CD4-positive, alpha-beta memory T cell (primary cell): Measurements from ENCODE around the gene NDUFB10. TPM values are rescaled to one million over a fixed set of nuclear protein-coding genes. Genes with fewer than 3 reads are reported as not detected.
"Not testable (repeated sequence)": the region's sequence is repeated elsewhere in the genome, so short reads cannot be mapped to it uniquely, and the experiment has no call there.

ENCODE experiments used
- CTCF ChIA-PET: fragments of 350-600 bp; sonication (Branson Sonifier 250); formaldehyde crosslinking; loops from one replicate; lab custom pipeline; 2021; ENCODE audit warnings: inconsistent platforms; ENCODE audit not compliant: partially characterized antibody; lab: Charles Lee
- POLR2A ChIA-PET: fragments of 350-600 bp; sonication (Branson Sonifier 250); formaldehyde crosslinking; loops from one replicate; lab custom pipeline; 2021; ENCODE audit not compliant: partially characterized antibody; lab: Charles Lee
- DNase-seq, 5 donors: peaks; one replicate each; pipeline versions ENCODE4 v3.0.0 to v3.0.0-alpha.2; 2020 to 2022; ENCODE audit warnings: mixed read lengths in 1 of 5
- H3K27ac ChIP-seq: one replicate; pipeline ENCODE4 v1.7.0; 2013; ENCODE audit warnings: low read depth, low read length
- H3K27me3 ChIP-seq: 2 replicates; pipeline ENCODE4 v1.7.0; 2013; ENCODE audit warnings: mild to moderate bottlenecking, low read length, moderate library complexity; ENCODE audit not compliant: insufficient read depth
- H3K36me3 ChIP-seq: 2 replicates; pipeline ENCODE4 v1.7.0; 2013; ENCODE audit warnings: mild to moderate bottlenecking, low read length, moderate library complexity; ENCODE audit not compliant: insufficient read depth
- H3K4me1 ChIP-seq: 2 replicates; pipeline ENCODE4 v1.7.0; 2013; ENCODE audit warnings: mild to moderate bottlenecking, low read length, moderate library complexity; ENCODE audit not compliant: insufficient read depth
- H3K4me3 ChIP-seq, 2 donors: one replicate each; pipeline ENCODE4 v1.7.0; 2013; ENCODE audit warnings: low read length in 2 of 2, mild to moderate bottlenecking in 1 of 2
- H3K9me3 ChIP-seq, 2 donors: one replicate each; pipeline ENCODE4 v1.7.0; 2013; ENCODE audit warnings: low read length in 2 of 2, control low read depth in 1 of 2; ENCODE audit not compliant: control insufficient read depth in 1 of 2
- H3K27ac Mint-ChIP-seq, 7 donors: one replicate each; pipeline ENCODE4 v1.8.0; 2020 to 2021; ENCODE audit warnings: mixed read lengths in 7 of 7, mild to moderate bottlenecking in 6 of 7, inconsistent platforms in 3 of 7, moderate library complexity in 3 of 7
- H3K27me3 Mint-ChIP-seq, 2 donors: one replicate each; pipeline ENCODE4 v1.8.0; 2020 to 2021; ENCODE audit warnings: mixed read lengths in 2 of 2
- H3K36me3 Mint-ChIP-seq, 2 donors: one replicate each; pipeline ENCODE4 v1.8.0; 2020 to 2021; ENCODE audit warnings: mixed read lengths in 2 of 2, inconsistent platforms in 1 of 2, mild to moderate bottlenecking in 1 of 2
- H3K4me1 Mint-ChIP-seq, 4 donors: one replicate each; pipeline ENCODE4 v1.8.0; 2020 to 2021; ENCODE audit warnings: mixed read lengths in 4 of 4, mild to moderate bottlenecking in 1 of 4
- H3K4me3 Mint-ChIP-seq, 8 donors: one replicate each; pipeline ENCODE4 v1.8.0; 2020 to 2021; ENCODE audit warnings: mixed read lengths in 8 of 8, mild to moderate bottlenecking in 7 of 8, moderate library complexity in 6 of 8, inconsistent platforms in 3 of 8
- H3K9me3 Mint-ChIP-seq, 8 donors: one replicate each; pipeline ENCODE4 v1.8.0; 2020 to 2021; ENCODE audit warnings: mixed read lengths in 8 of 8, mild to moderate bottlenecking in 5 of 8, inconsistent platforms in 3 of 8, moderate library complexity in 1 of 8
- intact Hi-C: fragments of 100-400 bp; cut with micrococcal nuclease; formaldehyde crosslinking; loops from one replicate; pipeline ENCODE4 v1.15.1; 2023
- polyA plus RNA-seq, 2 donors: library from polyadenylated mRNA; unstranded; fragments of 300-500 nt; fragmentation: Illumina TruSeq; gene quantifications; one replicate each; pipeline ENCODE4 v1.2.3, GENCODE V29; 2021
- total RNA-seq, 2 experiments: library from RNA; stranded (reverse); gene quantifications; one replicate each; pipeline ENCODE4 v1.2.3, GENCODE V29; 2021

Gene NDUFB10
- total and polyA plus RNA-seq, 4 experiments from 2014 or later, result 76.5 to 223 (median 146) TPM

- H3K4me3 ChIP-seq, result no peak overlapping the region
- ChIA-PET CTCF (no interaction called here), POLR2A (no interaction called here)
- no peaks in the 10 kb centered on the region for H3K27me3 Mint-ChIP-seq
- no peak overlapping the region for H3K27ac Mint-ChIP-seq
- no peaks in the 10 kb centered on the region for H3K9me3 Mint-ChIP-seq
- DNase-seq, result no peak
- H3K4me1 ChIP-seq, result peaks cover 8% of the 10 kb centered on the region
- peaks cover 15% of the 10 kb centered on the region for H3K36me3 ChIP-seq
- no peak overlapping the region for H3K27ac ChIP-seq
- H3K9me3 ChIP-seq, result no peaks in the 10 kb centered on the region
- no peak overlapping the region for H3K4me3 Mint-ChIP-seq
- H3K4me1 Mint-ChIP-seq, result peaks cover 0 to 8% (median 1%) of the 10 kb centered on the region in 4 donors
- intact Hi-C loops, result no loop called here
- H3K27me3 ChIP-seq, result no peaks in the 10 kb centered on the region
- H3K36me3 Mint-ChIP-seq, result peaks cover 0 to 11% of the 10 kb centered on the region in 2 donors
These were observed 22.3 kb upstream of the NDUFB10 start for GRCh38 chr16:1936945-1937479.

GRCh38 chr16:1938316-1938715, 21.0 kb upstream of the NDUFB10 start:
- Histone ChIP-seq H3K9me3 (no peaks in the 10 kb centered on the region), H3K36me3 (peaks cover 15% of the 10 kb centered on the region), H3K4me1 (peaks cover 16% of the 10 kb centered on the region), H3K4me3 (no peak overlapping the region), H3K27me3 (no peaks in the 10 kb centered on the region), H3K27ac (no peak overlapping the region)
- ChIA-PET POLR2A (no interaction called here), CTCF (no interaction called here)
- Mint-ChIP-seq H3K27ac (no peak overlapping the region), H3K4me1 (peaks cover 0 to 13% (median 5%) of the 10 kb centered on the region in 4 donors), H3K4me3 (no peak overlapping the region), H3K36me3 (peaks cover 0 to 11% of the 10 kb centered on the region in 2 donors), H3K9me3 (no peaks in the 10 kb centered on the region), H3K27me3 (no peaks in the 10 kb centered on the region)
- DNase-seq, result no peak
- intact Hi-C loops, result no loop called here

- H3K27ac Mint-ChIP-seq, result no peak overlapping the region
- H3K27me3 ChIP-seq, result no peaks in the 10 kb centered on the region
- H3K36me3 ChIP-seq, result peaks cover 15% of the 10 kb centered on the region
- POLR2A ChIA-PET, result no interaction called here
- no peaks in the 10 kb centered on the region for H3K9me3 Mint-ChIP-seq
- H3K27me3 Mint-ChIP-seq, result no peaks in the 10 kb centered on the region
- H3K36me3 Mint-ChIP-seq, result peaks cover 0 to 11% of the 10 kb centered on the region in 2 donors
- CTCF ChIA-PET, result no interaction called here
- peaks cover 21% of the 10 kb centered on the region for H3K4me1 ChIP-seq
- DNase-seq, result no peak
- no peak overlapping the region for H3K4me3 Mint-ChIP-seq
- H3K27ac ChIP-seq, result no peak overlapping the region
- intact Hi-C loops, result no loop called here
- peaks cover 0 to 18% (median 7%) of the 10 kb centered on the region in 4 donors for H3K4me1 Mint-ChIP-seq
- no peaks in the 10 kb centered on the region for H3K9me3 ChIP-seq
- no peak overlapping the region for H3K4me3 ChIP-seq
These were observed 20.4 kb upstream of the NDUFB10 start for GRCh38 chr16:1938910-1939309.

GRCh38 chr16:1939833-1940232, 19.5 kb upstream of the NDUFB10 start:
- H3K9me3 ChIP-seq, H3K27me3 ChIP-seq, H3K4me3 ChIP-seq, H3K27ac ChIP-seq, DNase-seq, H3K9me3 Mint-ChIP-seq, H3K27ac Mint-ChIP-seq, H3K4me3 Mint-ChIP-seq, H3K27me3 Mint-ChIP-seq: not testable (repeated sequence)
- ChIA-PET POLR2A (interaction anchor here (4.6 kb wide), 1 partner anchor 25 kb away, joined by 34 read pairs; the partner anchor contains the start of gene RPS2), CTCF (interaction anchor here (0.7 kb wide), 2 partner anchors 402 to 411 kb away, joined by 3 read pairs; no protein-coding TSS in a partner anchor)
- H3K36me3 Mint-ChIP-seq, result peaks cover 0 to 11% of the 10 kb centered on the region in 2 donors
- intact Hi-C loops, result loop anchor here (5.0 kb wide), 3 partner anchors 52 to 448 kb away; partner anchors contain the start of genes CRAMP1, IFT140 and TELO2
- Histone ChIP-seq H3K36me3 (peaks cover 15% of the 10 kb centered on the region), H3K4me1 (peaks cover 21% of the 10 kb centered on the region)
- peaks cover 0 to 26% (median 7%) of the 10 kb centered on the region in 4 donors for H3K4me1 Mint-ChIP-seq

- H3K4me1 ChIP-seq, result peaks cover 21% of the 10 kb centered on the region
- peaks cover 0 to 11% of the 10 kb centered on the region in 2 donors for H3K36me3 Mint-ChIP-seq
- H3K4me3 Mint-ChIP-seq, result peak overlapping the region in 1 of 8 donors; percentile 15
- no peak overlapping the region for H3K27ac Mint-ChIP-seq
- intact Hi-C loops, result loop anchor here (5.0 kb wide), 3 partner anchors 52 to 448 kb away; partner anchors contain the start of genes CRAMP1, IFT140 and TELO2
- no peaks in the 10 kb centered on the region for H3K9me3 Mint-ChIP-seq
- H3K27ac ChIP-seq, result no peak overlapping the region
- no peaks in the 10 kb centered on the region for H3K27me3 Mint-ChIP-seq
- no peak overlapping the region for H3K4me3 ChIP-seq
- ChIA-PET CTCF (interaction anchor here (1.1 to 1.6 kb wide), 2 partner anchors 11 to 17 kb away, joined by 3 to 4 read pairs; no protein-coding TSS in a partner anchor), POLR2A (interaction anchor here (0.9 to 4.6 kb wide), 3 partner anchors 25 to 215 kb away, joined by 3 to 34 read pairs (median 4); partner anchors contain the start of genes RPS2, TBL3 and TRAF7)
- DNase-seq, result no peak
- H3K4me1 Mint-ChIP-seq, result peaks cover 0 to 26% (median 7%) of the 10 kb centered on the region in 4 donors
- no peaks in the 10 kb centered on the region for H3K9me3 ChIP-seq
- peaks cover 15% of the 10 kb centered on the region for H3K36me3 ChIP-seq
- H3K27me3 ChIP-seq, result no peaks in the 10 kb centered on the region
These were observed 18.8 kb upstream of the NDUFB10 start for GRCh38 chr16:1940273-1941161.

GRCh38 chr16:1941162-1942046, 17.9 kb upstream of the NDUFB10 start:
- Histone ChIP-seq H3K4me1 (peaks cover 21% of the 10 kb centered on the region), H3K4me3 (no peak overlapping the region), H3K27me3 (no peaks in the 10 kb centered on the region), H3K36me3 (peaks cover 15% of the 10 kb centered on the region), H3K9me3 (no peaks in the 10 kb centered on the region), H3K27ac (no peak overlapping the region)
- DNase-seq, result no peak
- Mint-ChIP-seq H3K9me3 (no peaks in the 10 kb centered on the region), H3K36me3 (peaks cover 0 to 11% of the 10 kb centered on the region in 2 donors), H3K27ac (peak overlapping the region in 1 of 7 donors; percentile 40), H3K27me3 (no peaks in the 10 kb centered on the region), H3K4me1 (peaks cover 0 to 26% (median 7%) of the 10 kb centered on the region in 4 donors), H3K4me3 (peak overlapping the region in 7 of 8 donors; percentile 4 to 87 (median 83))
- POLR2A ChIA-PET, result interaction anchor here (0.9 to 4.6 kb wide), 4 partner anchors 24 to 214 kb away, joined by 3 to 34 read pairs (median 4); partner anchors contain the start of genes RPS2, TBL3 and TRAF7
- intact Hi-C loops, result loop anchor here (2.0 to 5.0 kb wide), 4 partner anchors 51 to 633 kb away; partner anchors contain the start of genes CRAMP1, IFT140, TELO2 and UBE2I
- CTCF ChIA-PET, result interaction anchor here (1.1 to 1.6 kb wide), 2 partner anchors 12 to 16 kb away, joined by 3 to 4 read pairs; no protein-coding TSS in a partner anchor
